ENCODE results near the gene RBMS1. TPM values are rescaled to one million over a fixed set of nuclear protein-coding genes. Genes with fewer than 3 reads are reported as not detected.

Gene RBMS1
- total and polyA plus RNA-seq, 8 donors: 91.7 to 133 (median 119) TPM

GRCh38 chr2:160338901-160339685, 154.5 kb downstream of the RBMS1 start:
- Histone ChIP-seq H3K27ac (peak overlapping the region in 1 of 2 donors; percentile 46), H3K36me3 (no peaks in the 10 kb centered on the region), H3K27me3 (no peaks in the 10 kb centered on the region), H3K9me3 (no peaks in the 10 kb centered on the region), H3K4me3 (no peak overlapping the region), H3K4me1 (peaks cover 6 to 41% of the 10 kb centered on the region in 2 donors)
- no peak for TF ChIP-seq CTCF (IDR thresholded peaks at IDR 0.05)
- intact Hi-C loops (cut with DNase I): no loop called here
- DNase-seq (peak in 2 of 4 donors; percentile 45 to 67), ATAC-seq (peak; percentile 49)

GRCh38 chr2:160337728-160338127, 155.9 kb downstream of the RBMS1 start:
- intact Hi-C loops (cut with DNase I): no loop called here
- Histone ChIP-seq H3K9me3 (no peaks in the 10 kb centered on the region), H3K36me3 (no peaks in the 10 kb centered on the region), H3K4me1 (peaks cover 8 to 49% of the 10 kb centered on the region in 2 donors), H3K4me3 (no peak overlapping the region), H3K27me3 (no peaks in the 10 kb centered on the region), H3K27ac (no peak overlapping the region)
- DNase-seq (no peak), ATAC-seq (no peak)
- TF ChIP-seq CTCF (IDR thresholded peaks at IDR 0.05): no peak

GRCh38 chr2:160336635-160337034, 157.0 kb downstream of the RBMS1 start:
- no peak for ATAC-seq
- Histone ChIP-seq H3K27me3 (no peaks in the 10 kb centered on the region), H3K27ac (no peak overlapping the region), H3K4me3 (no peak overlapping the region), H3K4me1 (peaks cover 8 to 60% of the 10 kb centered on the region in 2 donors), H3K36me3 (no peaks in the 10 kb centered on the region), H3K9me3 (no peaks in the 10 kb centered on the region)
- intact Hi-C loops (cut with DNase I): no loop called here
- no peak for DNase-seq
- no peak for TF ChIP-seq CTCF (IDR thresholded peaks at IDR 0.05)

- intact Hi-C loops (cut with DNase I): no loop called here
- H3K9me3 ChIP-seq: no peaks in the 10 kb centered on the region
- no peak overlapping the region for H3K4me3 ChIP-seq
- peak; percentile 16 for ATAC-seq
- H3K27me3 ChIP-seq: no peaks in the 10 kb centered on the region
- DNase-seq: no peak
- H3K36me3 ChIP-seq: peaks cover 0 to 3% of the 10 kb centered on the region in 2 donors
- peaks cover 8 to 65% of the 10 kb centered on the region in 2 donors for H3K4me1 ChIP-seq
- H3K27ac ChIP-seq: peak overlapping the region in 1 of 2 donors; percentile 6
- TF ChIP-seq CTCF (IDR thresholded peaks at IDR 0.05): no peak
Measured at GRCh38 chr2:160336105-160336504, 157.5 kb downstream of the RBMS1 start.

- Histone ChIP-seq H3K27me3 (no peaks in the 10 kb centered on the region), H3K36me3 (peaks cover 0 to 5% of the 10 kb centered on the region in 2 donors), H3K4me3 (no peak overlapping the region), H3K27ac (peak overlapping the region in 1 of 2 donors; percentile 6), H3K9me3 (no peaks in the 10 kb centered on the region), H3K4me1 (peaks cover 8 to 68% of the 10 kb centered on the region in 2 donors)
- no peak for TF ChIP-seq CTCF (IDR thresholded peaks at IDR 0.05)
- ATAC-seq: no peak
- DNase-seq: no peak
- intact Hi-C loops (cut with DNase I): no loop called here
Measured at GRCh38 chr2:160335441-160335840, 158.2 kb downstream of the RBMS1 start.

Data from left lung (tissue), 10 donors.